Left ventricle myocardium inferior (tissue), 1 donor: ENCODE results near the gene SLC39A11. TPM values are rescaled to one million over a fixed set of nuclear protein-coding genes. Genes with fewer than 3 reads are reported as not detected.

ENCODE experiments used
- DNase-seq: peaks from one replicate; pipeline ENCODE4 v3.0.0-alpha.2; 2020
- H3K27ac ChIP-seq: fragments of 200-600 bp; replicated peaks from 2 replicates; pipeline ENCODE4 v1.8.0; 2021
- H3K27me3 ChIP-seq: fragments of 200-600 bp; 2 replicates; pipeline ENCODE4 v1.8.0; 2021; ENCODE audit warnings: low read depth
- H3K36me3 ChIP-seq: fragments of 200-600 bp; 2 replicates; pipeline ENCODE4 v1.8.0; 2021
- H3K4me1 ChIP-seq: fragments of 200-600 bp; 2 replicates; pipeline ENCODE4 v1.8.0; 2021
- H3K4me3 ChIP-seq: fragments of 200-600 bp; 2 replicates; pipeline ENCODE4 v1.8.0; 2021; ENCODE audit warnings: mild to moderate bottlenecking, moderate library complexity
- H3K9me3 ChIP-seq: fragments of 200-600 bp; replicated peaks from 2 replicates; pipeline ENCODE4 v1.8.0; 2021
- intact Hi-C: fragments of 100-400 bp; cut with micrococcal nuclease; formaldehyde crosslinking; loops from one replicate; pipeline ENCODE4 v1.11.0; 2022
- total RNA-seq: library from RNA; stranded (reverse); fragmentation: NEBNext Ultra II Directional; extraction: Animal tissue kit (Norgen Biotek cat#: 25700); gene quantifications from one replicate; pipeline ENCODE4 v1.2.1, GENCODE V29; 2021
- TF ChIP-seq, protein P1 (sequence below): fragments of 200-600 bp; IDR thresholded peaks from 2 replicates; pipeline ENCODE4 v1.8.0; 2021; ENCODE audit warnings: antibody characterized with exemption, mild to moderate bottlenecking, borderline replicate concordance
- donor health status: DM: no; HTN: yes; CAD: no; lungs with severe emphysema.

Gene SLC39A11
- total RNA-seq, 1 donor from 2014 or later = 6.4 TPM

DNA sequence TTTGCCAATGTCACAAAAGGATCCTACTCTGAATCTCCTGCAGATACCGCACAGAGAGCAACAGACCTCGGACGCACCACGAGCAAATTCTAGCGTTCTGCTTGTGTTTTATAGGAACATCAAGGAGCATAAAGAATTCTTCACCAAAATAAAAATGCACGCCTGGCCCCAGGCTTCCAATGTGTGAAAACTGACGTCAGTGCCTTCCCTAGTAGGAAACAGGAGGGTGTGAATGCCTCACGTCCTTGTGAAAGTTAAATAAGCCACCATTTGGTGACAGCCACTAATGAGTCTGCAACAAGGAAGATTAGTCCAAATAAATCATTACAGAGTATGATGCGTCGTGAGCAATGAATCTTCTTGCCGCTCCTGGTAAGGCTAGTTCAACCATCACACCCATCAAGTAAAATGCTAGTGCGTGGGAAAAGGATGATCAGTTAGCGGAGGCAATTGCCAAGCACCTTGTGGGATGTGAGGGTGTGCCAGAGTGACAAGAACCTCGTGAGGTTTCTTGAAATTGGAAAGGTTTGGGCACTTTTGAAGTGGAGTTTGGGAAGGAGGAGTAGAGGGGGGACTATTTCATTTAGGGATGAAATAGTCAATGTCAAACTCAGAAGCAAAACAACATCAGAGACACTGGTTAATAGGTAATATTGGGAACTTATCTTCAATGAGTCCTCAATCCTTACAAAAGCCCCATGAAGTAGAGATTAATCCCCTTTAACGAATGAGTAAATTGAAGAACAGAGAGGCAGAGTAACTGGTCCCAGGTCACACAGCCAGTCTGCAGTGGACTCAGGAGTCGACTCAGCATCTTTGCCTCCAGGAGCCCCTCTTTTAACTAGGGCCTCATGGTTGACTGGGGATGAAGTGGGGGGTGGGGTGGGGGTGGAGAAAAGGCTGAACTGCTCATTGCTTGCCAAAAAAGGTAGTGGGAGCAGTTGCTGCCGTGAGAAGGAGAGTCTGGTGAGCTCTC, 238.8 kb downstream of the SLC39A11 start:
- Histone ChIP-seq H3K27ac (no peak overlapping the region), H3K36me3 (no peaks in the 10 kb centered on the region), H3K9me3 (peaks cover 7% of the 10 kb centered on the region), H3K4me3 (no peak overlapping the region), H3K4me1 (no peaks in the 10 kb centered on the region), H3K27me3 (no peaks in the 10 kb centered on the region)
- TF ChIP-seq, protein P1, sequence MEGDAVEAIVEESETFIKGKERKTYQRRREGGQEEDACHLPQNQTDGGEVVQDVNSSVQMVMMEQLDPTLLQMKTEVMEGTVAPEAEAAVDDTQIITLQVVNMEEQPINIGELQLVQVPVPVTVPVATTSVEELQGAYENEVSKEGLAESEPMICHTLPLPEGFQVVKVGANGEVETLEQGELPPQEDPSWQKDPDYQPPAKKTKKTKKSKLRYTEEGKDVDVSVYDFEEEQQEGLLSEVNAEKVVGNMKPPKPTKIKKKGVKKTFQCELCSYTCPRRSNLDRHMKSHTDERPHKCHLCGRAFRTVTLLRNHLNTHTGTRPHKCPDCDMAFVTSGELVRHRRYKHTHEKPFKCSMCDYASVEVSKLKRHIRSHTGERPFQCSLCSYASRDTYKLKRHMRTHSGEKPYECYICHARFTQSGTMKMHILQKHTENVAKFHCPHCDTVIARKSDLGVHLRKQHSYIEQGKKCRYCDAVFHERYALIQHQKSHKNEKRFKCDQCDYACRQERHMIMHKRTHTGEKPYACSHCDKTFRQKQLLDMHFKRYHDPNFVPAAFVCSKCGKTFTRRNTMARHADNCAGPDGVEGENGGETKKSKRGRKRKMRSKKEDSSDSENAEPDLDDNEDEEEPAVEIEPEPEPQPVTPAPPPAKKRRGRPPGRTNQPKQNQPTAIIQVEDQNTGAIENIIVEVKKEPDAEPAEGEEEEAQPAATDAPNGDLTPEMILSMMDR = no peak
- intact Hi-C loops = loop anchor here (10.0 kb wide), 1 partner anchor 71 kb away; no protein-coding TSS in a partner anchor
- DNase-seq = no peak

DNA sequence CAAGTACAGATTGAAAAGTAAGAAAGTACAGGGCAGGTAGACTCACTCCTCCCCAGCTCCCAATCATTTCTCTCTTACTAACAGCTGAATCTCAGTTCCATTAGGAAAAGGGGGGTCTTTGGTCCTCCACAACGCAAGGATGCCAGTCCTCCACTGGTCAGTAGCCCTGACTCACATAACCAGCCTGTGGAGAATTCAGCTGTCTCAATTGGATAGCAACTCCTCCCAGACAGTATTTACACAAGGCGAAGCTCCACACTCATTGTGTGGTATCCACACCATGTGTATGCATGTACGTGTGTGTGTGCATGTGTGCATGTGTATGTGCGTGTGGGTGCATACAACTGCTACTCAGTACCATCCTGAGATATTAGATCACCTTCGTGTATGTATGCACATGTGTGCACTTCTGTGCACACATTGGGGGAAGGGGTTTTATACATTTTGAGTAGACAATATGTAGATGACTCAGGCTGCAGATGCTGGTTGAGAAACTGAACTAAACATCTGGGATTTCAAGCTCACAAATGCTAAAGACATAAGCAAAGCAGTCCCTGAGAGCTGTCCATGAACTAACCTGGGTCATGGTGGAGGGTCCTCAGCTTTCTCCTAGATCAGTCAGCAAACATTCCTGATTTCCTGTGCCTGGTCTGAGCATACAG, 240.1 kb downstream of the SLC39A11 start:
- Histone ChIP-seq H3K36me3 (no peaks in the 10 kb centered on the region), H3K27me3 (no peaks in the 10 kb centered on the region), H3K4me3 (no peak overlapping the region), H3K9me3 (no peaks in the 10 kb centered on the region), H3K27ac (no peak overlapping the region), H3K4me1 (no peaks in the 10 kb centered on the region)
- DNase-seq = no peak
- intact Hi-C loops = loop anchor here (10.0 kb wide), 1 partner anchor 72 kb away; no protein-coding TSS in a partner anchor
- TF ChIP-seq, protein P1 = no peak

DNA sequence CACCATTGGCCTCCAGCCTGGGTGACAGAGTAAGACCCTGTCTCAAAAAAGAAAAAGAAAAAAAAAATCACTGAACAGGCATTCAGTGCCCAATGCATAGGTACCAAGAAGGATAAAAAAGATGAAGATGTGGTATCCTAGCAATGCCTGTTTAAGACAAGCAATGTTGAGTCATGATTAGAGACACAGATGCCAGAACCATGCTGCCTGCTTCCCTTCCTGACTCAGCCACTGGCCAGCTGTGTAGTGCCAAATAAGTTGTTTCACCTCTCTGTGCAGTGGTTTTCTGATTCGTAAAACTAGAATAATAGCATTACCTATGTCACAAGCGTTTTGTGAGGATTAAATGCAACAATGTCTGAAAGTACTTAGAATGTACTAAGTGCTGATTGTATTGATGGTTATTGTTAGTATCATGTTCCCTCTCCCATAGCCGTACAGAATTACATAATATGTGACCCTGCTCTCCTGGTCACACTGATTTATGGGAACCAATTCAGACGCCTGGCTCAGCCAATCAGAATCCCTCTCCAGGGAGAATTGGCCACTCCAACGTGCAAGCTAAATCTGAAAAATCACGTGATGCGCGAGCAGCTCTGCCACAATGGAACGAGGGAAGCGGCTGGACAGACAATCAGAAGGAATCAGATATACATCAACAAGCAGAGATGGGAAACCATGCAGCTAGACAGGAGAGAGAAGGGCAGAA, 241.9 kb downstream of the SLC39A11 start:
- TF ChIP-seq, protein P1 = no peak
- intact Hi-C loops = loop anchor here (10.0 kb wide), 1 partner anchor 74 kb away; no protein-coding TSS in a partner anchor
- H3K4me1 ChIP-seq = no peaks in the 10 kb centered on the region
- no peak overlapping the region for H3K4me3 ChIP-seq
- H3K36me3 ChIP-seq = no peaks in the 10 kb centered on the region
- DNase-seq = no peak
- H3K27ac ChIP-seq = no peak overlapping the region
- H3K27me3 ChIP-seq = no peaks in the 10 kb centered on the region
- no peaks in the 10 kb centered on the region for H3K9me3 ChIP-seq

DNA sequence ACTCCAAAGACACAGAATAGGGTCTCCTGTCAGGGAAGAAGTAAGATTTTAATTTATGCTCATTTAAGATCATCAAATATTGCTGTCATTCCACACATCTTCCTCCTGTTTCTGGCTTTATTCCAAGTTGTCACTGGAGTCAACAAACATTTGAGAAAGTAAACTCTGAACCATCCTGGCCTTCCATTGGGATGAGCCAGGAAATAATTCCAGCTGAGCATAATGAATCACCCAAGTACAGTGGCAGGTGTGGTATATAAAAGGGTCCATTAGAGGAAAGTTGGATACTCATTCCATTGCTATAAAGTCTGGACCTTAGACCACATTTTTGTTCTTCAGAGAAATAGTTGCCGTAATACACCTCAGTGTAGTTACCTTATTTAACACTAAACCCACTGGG, 246.1 kb downstream of the SLC39A11 start:
- peaks cover 3% of the 10 kb centered on the region for H3K36me3 ChIP-seq
- DNase-seq = no peak
- H3K9me3 ChIP-seq = no peaks in the 10 kb centered on the region
- H3K4me1 ChIP-seq = no peaks in the 10 kb centered on the region
- H3K27me3 ChIP-seq = no peaks in the 10 kb centered on the region
- no peak overlapping the region for H3K4me3 ChIP-seq
- H3K27ac ChIP-seq = no peak overlapping the region
- intact Hi-C loops = no loop called here
- TF ChIP-seq, protein P1 = no peak

DNA sequence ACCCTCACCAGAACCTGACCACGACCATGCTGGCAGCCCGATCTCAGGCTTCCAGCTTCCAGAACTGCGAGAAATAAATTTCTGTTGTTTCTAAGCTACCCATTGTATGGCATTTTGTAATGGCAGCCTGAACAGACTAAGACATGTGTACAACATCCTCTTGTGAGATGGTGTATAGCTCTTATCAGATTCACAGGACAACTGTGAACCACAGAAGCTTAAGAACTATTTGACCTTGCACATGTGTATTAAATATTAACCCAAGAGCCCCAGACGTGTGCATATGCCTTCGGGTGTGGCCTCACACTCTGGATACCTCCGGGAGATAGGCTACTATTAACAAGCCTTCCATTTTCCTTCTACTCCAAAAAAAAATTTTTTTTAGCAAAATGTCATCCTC, 248.9 kb downstream of the SLC39A11 start:
- Histone ChIP-seq H3K4me3 (no peak overlapping the region), H3K9me3 (peaks cover 16% of the 10 kb centered on the region), H3K4me1 (no peaks in the 10 kb centered on the region), H3K27ac (no peak overlapping the region), H3K27me3 (no peaks in the 10 kb centered on the region), H3K36me3 (peaks cover 14% of the 10 kb centered on the region)
- TF ChIP-seq, protein P1 = no peak
- intact Hi-C loops = no loop called here
- DNase-seq = no peak
